Activated naive CD8-positive, alpha-beta T cell (primary cell): Measurements from ENCODE around the gene FAM229A.

Source experiments
- H3K27ac Mint-ChIP-seq: one replicate; pipeline ENCODE4 v1.8.0; 2021; ENCODE audit warnings: mixed read lengths
- H3K27me3 Mint-ChIP-seq: one replicate; pipeline ENCODE4 v1.8.0; 2021; ENCODE audit warnings: mixed read lengths
- H3K36me3 Mint-ChIP-seq: one replicate; pipeline ENCODE4 v1.8.0; 2021; ENCODE audit warnings: mixed read lengths
- H3K4me1 Mint-ChIP-seq: one replicate; pipeline ENCODE4 v1.8.0; 2021; ENCODE audit warnings: low read depth, mixed read lengths
- H3K4me3 Mint-ChIP-seq: one replicate; pipeline ENCODE4 v1.8.0; 2021; ENCODE audit warnings: mild to moderate bottlenecking, mixed read lengths
- H3K9me3 Mint-ChIP-seq: one replicate; pipeline ENCODE4 v1.8.0; 2021; ENCODE audit warnings: low read depth, mixed read lengths

FAM229A gene

GRCh38 chr1:32342704-32343103, 19.6 kb downstream of the FAM229A start:
- Mint-ChIP-seq H3K27ac (no peak overlapping the region), H3K4me3 (no peak overlapping the region), H3K36me3 (no peaks in the 10 kb centered on the region), H3K4me1 (peaks cover 40% of the 10 kb centered on the region), H3K9me3 (no peaks in the 10 kb centered on the region), H3K27me3 (no peaks in the 10 kb centered on the region)

- peaks cover 47% of the 10 kb centered on the region for H3K4me1 Mint-ChIP-seq
- H3K27me3 Mint-ChIP-seq = no peaks in the 10 kb centered on the region
- H3K27ac Mint-ChIP-seq = no peak overlapping the region
- no peaks in the 10 kb centered on the region for H3K36me3 Mint-ChIP-seq
- H3K9me3 Mint-ChIP-seq = no peaks in the 10 kb centered on the region
- H3K4me3 Mint-ChIP-seq = no peak overlapping the region
Observed at GRCh38 chr1:32341971-32342370, 20.3 kb downstream of the FAM229A start.

GRCh38 chr1:32341186-32341757, 21.0 kb downstream of the FAM229A start:
- H3K27ac Mint-ChIP-seq = no peak overlapping the region
- H3K27me3 Mint-ChIP-seq = no peaks in the 10 kb centered on the region
- no peak overlapping the region for H3K4me3 Mint-ChIP-seq
- no peaks in the 10 kb centered on the region for H3K9me3 Mint-ChIP-seq
- H3K4me1 Mint-ChIP-seq = peaks cover 47% of the 10 kb centered on the region
- no peaks in the 10 kb centered on the region for H3K36me3 Mint-ChIP-seq

- peak overlapping the region; percentile 79 for H3K27ac Mint-ChIP-seq
- H3K27me3 Mint-ChIP-seq = no peaks in the 10 kb centered on the region
- peaks cover 37% of the 10 kb centered on the region for H3K4me1 Mint-ChIP-seq
- peak overlapping the region; percentile 30 for H3K4me3 Mint-ChIP-seq
- H3K9me3 Mint-ChIP-seq = no peaks in the 10 kb centered on the region
- H3K36me3 Mint-ChIP-seq = no peaks in the 10 kb centered on the region
Observed at GRCh38 chr1:32339363-32339978, 22.8 kb downstream of the FAM229A start.

- H3K4me1 Mint-ChIP-seq = peaks cover 43% of the 10 kb centered on the region
- H3K27ac Mint-ChIP-seq = peak overlapping the region; percentile 46
- H3K9me3 Mint-ChIP-seq = no peaks in the 10 kb centered on the region
- H3K4me3 Mint-ChIP-seq = no peak overlapping the region
- no peaks in the 10 kb centered on the region for H3K27me3 Mint-ChIP-seq
- no peaks in the 10 kb centered on the region for H3K36me3 Mint-ChIP-seq
Observed at GRCh38 chr1:32338637-32339145, 23.6 kb downstream of the FAM229A start.

- Mint-ChIP-seq H3K4me3 (no peak overlapping the region), H3K36me3 (no peaks in the 10 kb centered on the region), H3K27me3 (no peaks in the 10 kb centered on the region), H3K27ac (peak overlapping the region; percentile 72), H3K9me3 (no peaks in the 10 kb centered on the region), H3K4me1 (peaks cover 45% of the 10 kb centered on the region)
Observed at GRCh38 chr1:32337855-32338636, 24.2 kb downstream of the FAM229A start.

GRCh38 chr1:32336963-32337675, 25.2 kb downstream of the FAM229A start:
- Mint-ChIP-seq H3K4me1 (peaks cover 42% of the 10 kb centered on the region), H3K9me3 (no peaks in the 10 kb centered on the region), H3K4me3 (peak overlapping the region; percentile 69)

GRCh38 chr1:32336591-32336932, 25.7 kb downstream of the FAM229A start:
- Mint-ChIP-seq H3K36me3 (no peaks in the 10 kb centered on the region), H3K4me1 (peaks cover 42% of the 10 kb centered on the region), H3K4me3 (peak overlapping the region; percentile 69), H3K27ac (no peak overlapping the region), H3K9me3 (no peaks in the 10 kb centered on the region), H3K27me3 (no peaks in the 10 kb centered on the region)

More at GRCh38 chr1:32336963-32337675, 25.2 kb downstream of the FAM229A start:
- H3K27me3 Mint-ChIP-seq = no peaks in the 10 kb centered on the region
- no peaks in the 10 kb centered on the region for H3K36me3 Mint-ChIP-seq
- no peak overlapping the region for H3K27ac Mint-ChIP-seq

GRCh38 chr1:32335790-32336590, 26.3 kb downstream of the FAM229A start, which contains the start of gene MARCKSL1:
Gene MARCKSL1, minus strand, starts transcription at chr1:32336233. Its CDS starts 200 bp downstream, at chr1:32336033.
- H3K27ac Mint-ChIP-seq = peak within 1 kb of the TSS; percentile 85
- peak within 1 kb of the TSS; percentile 91 for H3K4me3 Mint-ChIP-seq
- no peaks in the 10 kb centered on the region for H3K36me3 Mint-ChIP-seq
- peaks cover 42% of the 10 kb centered on the region for H3K4me1 Mint-ChIP-seq
- H3K27me3 Mint-ChIP-seq = no peaks in the 10 kb centered on the region
- no peaks in the 10 kb centered on the region for H3K9me3 Mint-ChIP-seq

GRCh38 chr1:32335535-32335789, 26.8 kb downstream of the FAM229A start:
- H3K4me1 Mint-ChIP-seq = peaks cover 42% of the 10 kb centered on the region
- no peak overlapping the region for H3K4me3 Mint-ChIP-seq
- H3K27me3 Mint-ChIP-seq = no peaks in the 10 kb centered on the region
- H3K36me3 Mint-ChIP-seq = no peaks in the 10 kb centered on the region
- no peak overlapping the region for H3K27ac Mint-ChIP-seq
- H3K9me3 Mint-ChIP-seq = no peaks in the 10 kb centered on the region

- Mint-ChIP-seq H3K4me1 (peaks cover 42% of the 10 kb centered on the region), H3K4me3 (peak overlapping the region; percentile 91), H3K9me3 (no peaks in the 10 kb centered on the region)
Observed at GRCh38 chr1:32334864-32335534, 27.3 kb downstream of the FAM229A start.

GRCh38 chr1:32334274-32334861, 27.9 kb downstream of the FAM229A start:
- H3K27ac Mint-ChIP-seq = peak overlapping the region; percentile 7
- H3K4me1 Mint-ChIP-seq = peaks cover 39% of the 10 kb centered on the region
- peaks cover 3% of the 10 kb centered on the region for H3K36me3 Mint-ChIP-seq
- H3K9me3 Mint-ChIP-seq = no peaks in the 10 kb centered on the region
- no peaks in the 10 kb centered on the region for H3K27me3 Mint-ChIP-seq
- H3K4me3 Mint-ChIP-seq = peak overlapping the region; percentile 91

More at GRCh38 chr1:32334864-32335534, 27.3 kb downstream of the FAM229A start:
- H3K27ac Mint-ChIP-seq = peak overlapping the region; percentile 85
- H3K27me3 Mint-ChIP-seq = no peaks in the 10 kb centered on the region
- H3K36me3 Mint-ChIP-seq = no peaks in the 10 kb centered on the region

GRCh38 chr1:32333251-32333963, 28.9 kb downstream of the FAM229A start:
- Mint-ChIP-seq H3K4me3 (peak overlapping the region; percentile 75), H3K36me3 (peaks cover 3% of the 10 kb centered on the region), H3K27ac (peak overlapping the region; percentile 7), H3K27me3 (no peaks in the 10 kb centered on the region), H3K4me1 (peaks cover 31% of the 10 kb centered on the region), H3K9me3 (no peaks in the 10 kb centered on the region)
